Measurements from ENCODE around the gene PPFIA1. TPM values are rescaled to one million over a fixed set of nuclear protein-coding genes. Genes with fewer than 3 reads are reported as not detected.
"Not testable (repeated sequence)": the region's sequence is repeated elsewhere in the genome, so short reads cannot be mapped to it uniquely, and the experiment has no call there.

Gene PPFIA1
- total and polyA plus RNA-seq, 4 donors = 19.0 to 74.7 (median 49.0) TPM

- intact Hi-C loops (cut with DNase I) = no loop called here
- H3K27ac ChIP-seq (ENCODE audit: low read depth in 1 of 2, low read length in 2 of 2) = no peak overlapping the region
- DNase-seq = peak in 1 of 2 donors; percentile 34
- no peaks in the 10 kb centered on the region for H3K9me3 ChIP-seq (ENCODE audit: control insufficient read depth, low read length)
- H3K4me3 ChIP-seq (ENCODE audit: low read length in 2 of 2) = no peak overlapping the region
- ATAC-seq (ENCODE audit: low FRiP score) = no peak
- WGBS, 2 donors = 90% methylated on average over 18 of the region's 18 CpGs
- H3K36me3 ChIP-seq (ENCODE audit: control insufficient read depth in 1 of 2, insufficient read depth in 2 of 2, low read length in 1 of 2) = peaks cover 0 to 3% of the 10 kb centered on the region in 2 donors
- H3K4me1 ChIP-seq (ENCODE audit: control insufficient read depth in 1 of 2, insufficient read depth in 2 of 2, low read length in 2 of 2) = no peaks in the 10 kb centered on the region
- H3K27me3 ChIP-seq (ENCODE audit: control insufficient read depth in 1 of 2, insufficient read depth in 2 of 2, low read length in 1 of 2) = no peaks in the 10 kb centered on the region
Measured at GRCh38 chr11:70384566-70385152, 114.2 kb downstream of the PPFIA1 start.

DNA sequence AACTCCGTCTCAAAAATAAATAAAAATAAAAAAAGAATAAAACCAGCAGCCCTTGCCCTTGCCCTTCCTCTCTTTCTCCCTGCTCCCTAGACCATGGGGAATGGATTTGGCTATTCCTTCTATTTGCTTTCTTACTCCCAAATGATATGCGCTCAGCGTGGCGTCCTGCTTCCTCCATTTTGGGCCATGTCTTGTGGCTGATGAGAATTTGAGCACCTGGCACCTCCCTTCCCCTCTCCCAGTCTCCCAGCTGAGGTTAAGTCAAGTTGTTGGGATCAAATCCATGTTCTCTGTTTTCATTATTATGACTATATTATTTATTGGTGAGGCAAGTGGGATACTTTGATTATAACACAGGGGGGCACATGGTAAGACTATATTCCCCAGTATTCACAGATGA, 117.1 kb downstream of the PPFIA1 start:
- H3K27me3 ChIP-seq (ENCODE audit: control insufficient read depth in 1 of 2, insufficient read depth in 2 of 2, low read length in 1 of 2) = no peaks in the 10 kb centered on the region
- H3K4me1 ChIP-seq (ENCODE audit: control insufficient read depth in 1 of 2, insufficient read depth in 2 of 2, low read length in 2 of 2) = no peaks in the 10 kb centered on the region
- ATAC-seq (ENCODE audit: low FRiP score) (no peak), DNase-seq (peak in 1 of 2 donors; percentile 7)
- WGBS, 2 donors = 93 to 95% methylated on average over 4 of the region's 4 CpGs
- H3K9me3 ChIP-seq (ENCODE audit: control insufficient read depth, low read length) = no peaks in the 10 kb centered on the region
- H3K36me3 ChIP-seq (ENCODE audit: control insufficient read depth in 1 of 2, insufficient read depth in 2 of 2, low read length in 1 of 2) = peaks cover 0 to 3% of the 10 kb centered on the region in 2 donors
- no peak overlapping the region for H3K4me3 ChIP-seq (ENCODE audit: low read length in 2 of 2)
- no peak overlapping the region for H3K27ac ChIP-seq (ENCODE audit: low read depth in 1 of 2, low read length in 2 of 2)
- intact Hi-C loops (cut with DNase I) = no loop called here

DNA sequence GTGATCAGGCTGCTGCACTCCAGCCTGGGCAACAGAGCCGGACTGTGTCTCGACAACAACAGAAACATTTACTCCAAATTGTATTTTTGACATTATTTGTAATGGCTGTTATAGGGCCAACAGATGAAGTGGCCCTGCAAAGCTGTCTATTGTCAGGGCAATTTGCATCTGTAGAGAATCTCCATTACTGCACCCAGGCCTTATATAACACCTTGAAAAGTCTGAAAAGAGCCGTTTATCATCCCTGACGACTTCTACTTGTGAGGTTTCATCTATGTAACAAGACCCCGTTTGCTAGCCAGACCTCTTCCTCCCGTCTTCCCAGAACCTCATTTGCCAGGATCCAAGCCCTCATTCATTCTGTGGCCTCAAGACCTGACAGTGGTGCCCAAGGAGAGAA, 118.7 kb downstream of the PPFIA1 start:
- Histone ChIP-seq H3K27ac (ENCODE audit: low read depth in 1 of 2, low read length in 2 of 2) (no peak overlapping the region), H3K27me3 (ENCODE audit: control insufficient read depth in 1 of 2, insufficient read depth in 2 of 2, low read length in 1 of 2) (no peaks in the 10 kb centered on the region), H3K4me1 (ENCODE audit: control insufficient read depth in 1 of 2, insufficient read depth in 2 of 2, low read length in 2 of 2) (no peaks in the 10 kb centered on the region), H3K9me3 (ENCODE audit: control insufficient read depth, low read length) (no peaks in the 10 kb centered on the region), H3K36me3 (ENCODE audit: control insufficient read depth in 1 of 2, insufficient read depth in 2 of 2, low read length in 1 of 2) (no peaks in the 10 kb centered on the region), H3K4me3 (ENCODE audit: low read length in 2 of 2) (no peak overlapping the region)
- DNase-seq (no peak), ATAC-seq (ENCODE audit: low FRiP score) (no peak)
- WGBS, 2 donors = 80 to 84% methylated on average over 6 of the region's 6 CpGs
- intact Hi-C loops (cut with DNase I) = no loop called here

- H3K4me1 ChIP-seq (ENCODE audit: control insufficient read depth in 1 of 2, insufficient read depth in 2 of 2, low read length in 2 of 2); H3K9me3 ChIP-seq (ENCODE audit: control insufficient read depth, low read length); H3K36me3 ChIP-seq (ENCODE audit: control insufficient read depth in 1 of 2, insufficient read depth in 2 of 2, low read length in 1 of 2); H3K27me3 ChIP-seq (ENCODE audit: control insufficient read depth in 1 of 2, insufficient read depth in 2 of 2, low read length in 1 of 2); ATAC-seq (ENCODE audit: low FRiP score); H3K4me3 ChIP-seq (ENCODE audit: low read length in 2 of 2); H3K27ac ChIP-seq (ENCODE audit: low read depth in 1 of 2, low read length in 2 of 2); intact Hi-C loops (cut with DNase I); DNase-seq: not testable (repeated sequence)
- WGBS, 2 donors = 94 to 97% methylated on average over 7 of the region's 7 CpGs
Measured at GRCh38 chr11:70390882-70391281, 120.4 kb downstream of the PPFIA1 start.

- WGBS, 2 donors = 93 to 94% methylated on average over 15 of the region's 15 CpGs
- ATAC-seq (ENCODE audit: low FRiP score) = no peak
- intact Hi-C loops (cut with DNase I) = no loop called here
- Histone ChIP-seq H3K4me3 (ENCODE audit: low read length in 2 of 2) (no peak overlapping the region), H3K27ac (ENCODE audit: low read depth in 1 of 2, low read length in 2 of 2) (no peak overlapping the region), H3K36me3 (ENCODE audit: control insufficient read depth in 1 of 2, insufficient read depth in 2 of 2, low read length in 1 of 2) (no peaks in the 10 kb centered on the region), H3K4me1 (ENCODE audit: control insufficient read depth in 1 of 2, insufficient read depth in 2 of 2, low read length in 2 of 2) (no peaks in the 10 kb centered on the region), H3K9me3 (ENCODE audit: control insufficient read depth, low read length) (no peaks in the 10 kb centered on the region), H3K27me3 (ENCODE audit: control insufficient read depth in 1 of 2, insufficient read depth in 2 of 2, low read length in 1 of 2) (no peaks in the 10 kb centered on the region)
- peak in 1 of 2 donors; percentile 34 for DNase-seq
Measured at GRCh38 chr11:70394211-70394950, 123.9 kb downstream of the PPFIA1 start.

DNA sequence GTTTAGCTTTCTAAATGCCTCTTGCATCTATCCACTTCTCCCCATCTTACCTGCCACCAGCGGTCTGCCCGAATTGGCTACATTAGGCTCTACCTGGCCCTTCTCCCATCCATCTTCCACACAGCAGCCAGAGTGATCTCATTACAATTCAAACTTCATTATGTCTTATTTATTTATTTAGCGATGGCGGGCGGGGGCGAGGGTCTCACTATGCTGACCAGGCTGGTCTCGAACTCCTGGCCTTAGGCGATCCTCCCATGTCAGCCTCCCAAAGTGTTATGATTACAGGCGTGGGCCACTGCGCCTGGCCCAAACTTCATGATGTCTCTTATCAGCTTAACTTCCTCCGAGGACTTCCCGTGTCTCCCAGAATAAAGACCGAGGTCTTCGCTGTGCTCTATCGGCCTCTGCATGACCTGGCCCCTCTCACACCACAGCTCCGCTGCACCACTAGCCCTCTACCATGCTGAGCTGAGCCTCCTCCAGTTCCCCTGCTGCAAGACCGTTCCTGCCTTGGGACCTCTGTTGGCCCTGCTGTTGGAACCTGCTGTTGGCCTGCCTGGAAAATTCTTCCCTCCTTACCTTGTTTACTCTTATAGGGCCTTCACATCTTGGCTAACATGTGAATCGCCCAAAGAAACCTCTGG, 127.0 kb downstream of the PPFIA1 start:
- WGBS, 2 donors = 43 to 49% methylated on average over 18 of the region's 18 CpGs
- no peaks in the 10 kb centered on the region for H3K9me3 ChIP-seq (ENCODE audit: control insufficient read depth, low read length)
- intact Hi-C loops (cut with DNase I) = loop anchor here (5.0 kb wide), 2 partner anchors 35 to 125 kb away; partner anchors contain the start of gene PPFIA1 (in 1 of the 2)
- DNase-seq = peak in 1 of 2 donors; percentile 46
- peaks cover 0 to 4% of the 10 kb centered on the region in 2 donors for H3K4me1 ChIP-seq (ENCODE audit: control insufficient read depth in 1 of 2, insufficient read depth in 2 of 2, low read length in 2 of 2)
- no peaks in the 10 kb centered on the region for H3K27me3 ChIP-seq (ENCODE audit: control insufficient read depth in 1 of 2, insufficient read depth in 2 of 2, low read length in 1 of 2)
- H3K36me3 ChIP-seq (ENCODE audit: control insufficient read depth in 1 of 2, insufficient read depth in 2 of 2, low read length in 1 of 2) = no peaks in the 10 kb centered on the region
- peak overlapping the region; percentile 96 for H3K4me3 ChIP-seq (ENCODE audit: low read length in 2 of 2)
- no peak overlapping the region for H3K27ac ChIP-seq (ENCODE audit: low read depth in 1 of 2, low read length in 2 of 2)
- ATAC-seq (ENCODE audit: low FRiP score) = no peak

DNA sequence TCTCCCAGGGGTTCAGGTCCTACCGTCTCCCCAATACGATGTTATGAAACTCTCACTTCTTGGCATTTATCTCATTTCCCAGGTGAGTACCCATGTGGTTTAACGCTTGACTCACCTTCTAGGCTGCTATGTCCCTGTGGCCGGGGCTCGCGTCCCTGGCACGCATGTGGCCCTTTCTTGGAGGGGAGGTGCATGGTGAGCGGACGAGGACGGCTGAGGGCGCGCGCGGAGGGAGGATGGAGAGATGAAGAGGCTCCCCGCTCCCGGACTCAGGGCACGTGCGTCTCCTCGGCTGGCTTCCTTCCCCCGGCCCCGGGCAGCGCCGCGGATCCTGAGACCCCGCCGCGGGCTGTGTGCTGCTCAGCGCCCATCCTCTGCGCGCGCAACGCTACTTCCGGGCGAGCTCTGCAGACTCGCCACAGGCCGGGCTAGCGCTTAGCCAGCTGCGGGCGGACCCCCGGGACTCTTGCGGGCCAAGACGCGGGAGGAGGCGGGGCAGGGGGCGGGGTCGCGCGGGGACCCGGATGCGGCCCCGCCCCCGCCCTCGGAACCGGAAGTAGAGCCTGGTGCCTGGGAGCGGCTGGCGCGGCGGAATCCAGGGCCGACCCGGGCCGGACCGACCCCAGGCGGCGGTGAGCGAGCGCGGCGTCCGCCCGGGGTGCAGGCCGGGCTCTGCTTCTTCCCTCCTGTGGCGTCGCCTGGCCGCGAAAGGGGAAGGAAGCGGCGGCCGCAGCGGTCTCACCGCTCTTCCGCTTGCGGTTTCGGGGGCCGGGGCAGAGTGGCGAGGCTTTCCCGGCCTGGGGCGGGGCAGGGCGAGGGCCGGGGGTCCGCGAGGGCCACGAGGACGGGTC, 127.7 kb downstream of the PPFIA1 start, which contains the start of gene CTTN:
Gene CTTN, plus strand, starts transcription at position 547 of the 851 bp plus-strand sequence. CDS start 8,769 bp downstream, outside the sequence.
- H3K27me3 ChIP-seq (ENCODE audit: control insufficient read depth in 1 of 2, insufficient read depth in 2 of 2, low read length in 1 of 2) = no peaks in the 10 kb centered on the region
- no peaks in the 10 kb centered on the region for H3K36me3 ChIP-seq (ENCODE audit: control insufficient read depth in 1 of 2, insufficient read depth in 2 of 2, low read length in 1 of 2)
- H3K4me3 ChIP-seq (ENCODE audit: low read length in 2 of 2) = peak within 1 kb of the TSS; percentile 96
- H3K4me1 ChIP-seq (ENCODE audit: control insufficient read depth in 1 of 2, insufficient read depth in 2 of 2, low read length in 2 of 2) = peaks cover 0 to 4% of the 10 kb centered on the region in 2 donors
- DNase-seq = peak; percentile 90 to 95
- intact Hi-C loops (cut with DNase I) = loop anchor here (5.0 kb wide), 2 partner anchors 36 to 126 kb away; partner anchors contain the start of gene PPFIA1 (in 1 of the 2)
- peak within 1 kb of the TSS; percentile 38 to 86 for H3K27ac ChIP-seq (ENCODE audit: low read depth in 1 of 2, low read length in 2 of 2)
- no peaks in the 10 kb centered on the region for H3K9me3 ChIP-seq (ENCODE audit: control insufficient read depth, low read length)
- WGBS, 2 donors = 0 to 1% methylated on average over 61 to 93 of the region's 93 CpGs
- peak; percentile 90 for ATAC-seq (ENCODE audit: low FRiP score)

All from aorta (tissue), 5 donors.